ENCODE data around the gene CMC1.

The CMC1 gene

DNA sequence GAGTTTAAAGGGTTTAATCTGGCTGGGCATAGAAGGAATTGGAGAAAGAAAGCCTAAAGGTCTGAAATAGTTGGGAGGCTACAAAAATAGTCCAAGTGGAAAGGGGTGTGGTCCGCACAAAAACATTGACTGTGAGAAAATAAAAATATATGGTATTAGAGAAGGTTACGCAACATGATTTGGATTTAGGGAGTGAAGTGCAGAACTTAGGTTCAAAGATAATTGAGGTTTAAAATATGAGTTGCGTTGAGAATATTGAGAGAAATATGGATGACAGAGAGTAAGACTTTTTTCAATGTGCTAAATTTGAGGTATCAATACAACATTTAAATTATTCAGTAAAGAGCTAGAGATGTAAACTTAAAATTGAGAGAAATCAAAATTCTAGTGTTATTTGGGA is 15.4 kb upstream of the CMC1 start:
- no peaks in the 10 kb centered on the region for H3K36me3 Mint-ChIP-seq
- peaks cover 5% of the 10 kb centered on the region for H3K27me3 Mint-ChIP-seq
- no peak overlapping the region for H3K27ac Mint-ChIP-seq
- H3K9me3 Mint-ChIP-seq = no peaks in the 10 kb centered on the region
- H3K4me3 Mint-ChIP-seq = no peak overlapping the region
- DNase-seq (ENCODE audit: low spot score in 2 of 2) (no peak), ATAC-seq (ENCODE audit: low read depth) (no peak)
- H3K4me1 Mint-ChIP-seq = no peaks in the 10 kb centered on the region

DNA sequence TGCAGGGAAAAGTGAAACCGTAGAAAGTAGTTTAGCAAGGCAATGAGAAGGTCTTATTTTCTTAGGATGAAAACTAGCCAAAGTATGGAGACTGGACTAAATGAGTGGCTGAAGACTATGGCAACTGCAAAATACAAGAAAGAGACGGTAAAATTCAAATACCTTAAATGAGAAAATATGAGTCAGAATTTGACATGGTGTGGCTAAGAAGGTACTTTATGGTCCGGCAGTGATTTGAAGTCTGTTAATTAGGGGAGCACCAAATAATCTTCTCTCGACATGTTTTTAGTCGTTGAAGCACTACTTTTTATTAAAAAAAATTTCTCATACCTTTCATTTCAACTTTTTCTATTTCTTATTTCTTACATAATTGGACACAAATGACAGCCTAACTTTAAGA is 12.8 kb upstream of the CMC1 start:
- Mint-ChIP-seq H3K9me3 (no peaks in the 10 kb centered on the region), H3K27me3 (peaks cover 5% of the 10 kb centered on the region), H3K27ac (no peak overlapping the region), H3K4me3 (no peak overlapping the region), H3K36me3 (no peaks in the 10 kb centered on the region), H3K4me1 (no peaks in the 10 kb centered on the region)
- ATAC-seq (ENCODE audit: low read depth) (no peak), DNase-seq (ENCODE audit: low spot score in 2 of 2) (no peak)

DNA sequence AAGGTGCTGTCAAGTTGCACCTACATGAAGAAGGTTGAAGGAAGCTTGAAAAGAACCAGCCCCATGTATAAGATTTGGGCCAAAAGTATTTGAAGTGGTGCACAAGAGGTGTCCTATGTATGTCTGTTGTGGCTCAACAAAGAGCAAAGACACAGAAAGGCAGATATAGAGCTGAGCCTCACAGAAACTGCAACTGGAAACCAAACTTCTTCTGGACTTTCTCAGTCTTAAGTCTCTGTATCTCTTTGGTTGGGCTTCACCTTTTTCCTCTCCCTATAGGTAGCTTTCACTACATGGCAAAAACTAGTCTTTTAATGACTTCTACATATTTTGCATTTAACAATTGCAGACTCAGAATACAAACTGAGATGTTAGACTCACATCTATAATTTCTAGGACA is 8.8 kb upstream of the CMC1 start:
- Mint-ChIP-seq H3K27me3 (no peaks in the 10 kb centered on the region), H3K27ac (no peak overlapping the region), H3K36me3 (no peaks in the 10 kb centered on the region), H3K4me1 (no peaks in the 10 kb centered on the region), H3K9me3 (no peaks in the 10 kb centered on the region), H3K4me3 (no peak overlapping the region)
- no peak for DNase-seq (ENCODE audit: low spot score in 2 of 2)
- no peak for ATAC-seq (ENCODE audit: low read depth)

DNA sequence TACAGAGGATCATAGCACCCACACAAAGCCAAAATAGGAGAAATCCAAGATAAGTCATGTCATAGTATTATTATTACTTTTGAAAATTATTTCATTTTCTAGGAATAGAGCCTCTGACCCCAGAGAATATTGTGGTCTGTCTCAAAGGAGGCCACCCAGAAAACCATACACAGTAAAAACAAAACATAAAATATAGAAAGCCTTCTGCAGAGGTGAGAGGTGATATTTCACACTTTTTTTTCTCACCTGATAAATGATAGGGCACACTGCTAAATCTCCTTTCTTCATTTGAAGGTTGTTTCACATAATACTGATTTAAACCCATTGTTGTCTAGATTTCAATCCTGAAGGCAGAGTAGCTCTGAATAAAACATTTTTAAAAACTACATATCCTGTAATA is 7.0 kb upstream of the CMC1 start:
- Mint-ChIP-seq H3K27ac (no peak overlapping the region), H3K9me3 (no peaks in the 10 kb centered on the region), H3K4me1 (peaks cover 2% of the 10 kb centered on the region), H3K4me3 (no peak overlapping the region), H3K27me3 (no peaks in the 10 kb centered on the region), H3K36me3 (no peaks in the 10 kb centered on the region)
- DNase-seq (ENCODE audit: low spot score in 2 of 2) (no peak), ATAC-seq (ENCODE audit: low read depth) (no peak)

DNA sequence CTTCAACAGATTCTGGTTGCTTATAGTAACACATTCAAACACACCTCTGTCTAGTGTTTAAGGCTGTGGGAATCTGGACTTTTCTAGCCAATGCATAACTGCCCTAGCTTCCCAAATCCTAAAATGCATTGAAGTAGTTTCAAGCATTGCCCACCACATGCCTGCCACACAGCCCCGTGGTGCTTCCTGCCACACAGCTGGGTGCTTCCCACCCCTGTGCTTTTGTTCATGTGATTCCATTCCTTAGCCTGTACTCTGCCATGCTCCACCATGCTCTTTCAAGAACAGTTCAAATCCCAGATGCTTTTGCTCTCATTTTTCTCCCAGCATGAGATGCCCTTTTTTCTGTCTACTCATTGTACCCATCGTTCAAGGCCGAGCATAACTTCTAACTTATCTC is 2.3 kb upstream of the CMC1 start:
- H3K9me3 Mint-ChIP-seq = peaks cover 1% of the 10 kb centered on the region
- ATAC-seq (ENCODE audit: low read depth) = no peak
- no peaks in the 10 kb centered on the region for H3K27me3 Mint-ChIP-seq
- no peak overlapping the region for H3K27ac Mint-ChIP-seq
- peaks cover 18% of the 10 kb centered on the region for H3K4me1 Mint-ChIP-seq
- no peak for DNase-seq (ENCODE audit: low spot score in 2 of 2)
- H3K36me3 Mint-ChIP-seq = peaks cover 2% of the 10 kb centered on the region
- no peak overlapping the region for H3K4me3 Mint-ChIP-seq

DNA sequence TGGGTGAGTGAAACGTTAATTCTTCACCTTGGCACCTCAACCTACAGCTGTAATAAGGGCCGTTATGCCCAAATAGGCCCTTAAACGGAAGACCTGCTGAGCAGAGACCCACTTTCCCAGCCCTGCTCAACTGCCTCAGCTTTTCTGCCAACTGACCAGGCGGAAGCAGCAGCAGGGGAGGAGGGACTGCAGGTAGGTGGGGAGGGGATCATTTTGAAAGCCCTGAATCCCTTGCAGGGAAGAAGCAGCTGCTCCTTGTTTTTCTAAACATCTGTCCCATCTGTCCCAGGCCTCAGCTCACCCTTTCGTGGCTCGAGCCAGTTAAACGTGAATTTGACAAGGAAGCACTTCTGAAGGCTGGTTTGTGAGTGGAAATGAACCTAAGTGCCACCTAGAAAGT is 978 bp upstream of the CMC1 start:
- peaks cover 23% of the 10 kb centered on the region for H3K4me1 Mint-ChIP-seq
- peaks cover 1% of the 10 kb centered on the region for H3K9me3 Mint-ChIP-seq
- ATAC-seq (ENCODE audit: low read depth) (no peak), DNase-seq (ENCODE audit: low spot score in 2 of 2) (no peak)
- H3K36me3 Mint-ChIP-seq = peaks cover 2% of the 10 kb centered on the region
- peak overlapping the region; percentile 98 for H3K4me3 Mint-ChIP-seq
- H3K27me3 Mint-ChIP-seq = no peaks in the 10 kb centered on the region
- peak overlapping the region; percentile 69 for H3K27ac Mint-ChIP-seq

DNA sequence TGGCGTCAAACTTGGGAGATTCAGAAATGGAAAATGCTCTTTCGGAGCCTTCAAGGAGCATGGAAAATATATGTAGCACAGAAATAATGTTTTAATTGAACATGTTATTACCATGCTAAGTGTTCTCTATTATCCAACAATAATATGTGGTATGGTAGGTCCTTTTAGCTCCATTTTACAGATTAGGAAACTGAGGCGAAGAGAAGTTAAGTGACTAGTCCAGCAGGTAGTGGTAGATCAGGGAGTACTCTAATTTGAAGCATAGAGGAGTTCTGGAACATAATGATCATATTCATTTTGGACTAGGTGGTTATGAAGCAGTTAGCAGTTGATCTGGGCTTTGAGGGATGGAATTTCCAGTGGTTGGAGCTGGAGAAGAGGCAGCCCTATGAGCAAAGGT is 1.1 kb downstream of the CMC1 start:
- peak overlapping the region; percentile 98 for H3K4me3 Mint-ChIP-seq
- peaks cover 2% of the 10 kb centered on the region for H3K36me3 Mint-ChIP-seq
- DNase-seq (ENCODE audit: low spot score in 2 of 2) (no peak), ATAC-seq (ENCODE audit: low read depth) (no peak)
- peaks cover 1% of the 10 kb centered on the region for H3K9me3 Mint-ChIP-seq
- peaks cover 31% of the 10 kb centered on the region for H3K4me1 Mint-ChIP-seq
- H3K27ac Mint-ChIP-seq = no peak overlapping the region
- H3K27me3 Mint-ChIP-seq = no peaks in the 10 kb centered on the region

DNA sequence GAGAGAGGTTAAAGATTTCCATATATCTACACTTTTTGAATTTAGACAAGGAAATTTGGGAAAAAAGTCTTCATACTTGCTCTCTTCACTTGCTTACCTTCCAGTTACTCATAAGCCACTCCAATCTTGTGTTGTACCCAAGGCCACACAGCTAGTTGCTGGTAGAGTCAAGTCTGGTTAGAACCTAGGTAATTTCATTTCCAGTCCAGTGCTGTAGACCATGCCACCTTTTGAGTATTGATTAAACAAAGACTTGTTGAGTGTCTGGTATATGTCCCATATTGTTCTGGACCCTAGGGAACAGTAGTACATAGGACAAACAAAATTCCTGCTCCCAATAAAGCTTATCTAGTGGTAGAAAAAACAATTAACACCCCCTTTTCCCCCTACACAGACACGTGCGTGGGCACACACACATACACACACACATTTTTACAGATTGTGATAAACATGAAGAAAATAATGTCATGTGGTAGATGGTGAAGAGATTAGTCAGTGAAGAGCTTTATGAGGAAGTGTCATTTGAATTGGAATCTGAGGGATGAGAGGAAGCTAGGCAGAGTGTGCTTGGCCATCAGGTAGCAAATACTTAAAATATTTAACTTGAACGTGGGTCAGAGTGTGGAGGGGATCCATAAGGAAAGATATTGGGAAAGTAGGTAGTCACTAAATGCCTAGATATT is 2.1 kb downstream of the CMC1 start:
- no peak for DNase-seq (ENCODE audit: low spot score in 2 of 2)
- Mint-ChIP-seq H3K9me3 (peaks cover 1% of the 10 kb centered on the region), H3K4me1 (peaks cover 33% of the 10 kb centered on the region), H3K27ac (no peak overlapping the region), H3K36me3 (peaks cover 2% of the 10 kb centered on the region), H3K4me3 (no peak overlapping the region), H3K27me3 (no peaks in the 10 kb centered on the region)
- ATAC-seq (ENCODE audit: low read depth) = no peak

DNA sequence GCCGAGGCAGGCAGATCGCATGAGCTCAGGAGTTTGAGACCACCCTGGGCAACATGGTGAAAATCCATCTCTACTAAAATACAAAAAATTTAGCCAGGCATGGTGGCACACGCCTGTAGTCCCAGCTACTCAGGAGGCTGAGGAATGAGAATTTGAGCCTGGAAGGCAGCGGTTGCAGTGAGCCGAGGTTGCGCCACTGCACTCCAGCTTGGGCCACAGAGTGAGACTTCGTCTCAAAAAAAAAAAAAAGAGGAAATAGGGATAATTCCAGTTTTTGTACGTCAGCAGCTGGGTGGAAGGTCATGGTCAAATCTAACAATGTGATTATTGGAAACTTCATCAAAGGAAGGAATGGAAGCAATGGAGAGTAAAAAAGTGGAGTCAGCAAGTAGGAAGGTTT is 3.1 kb downstream of the CMC1 start:
- DNase-seq (ENCODE audit: low spot score in 2 of 2) (no peak), ATAC-seq (ENCODE audit: low read depth) (no peak)
- H3K4me1 Mint-ChIP-seq = peaks cover 32% of the 10 kb centered on the region
- peaks cover 2% of the 10 kb centered on the region for H3K36me3 Mint-ChIP-seq
- no peak overlapping the region for H3K4me3 Mint-ChIP-seq
- H3K27me3 Mint-ChIP-seq = no peaks in the 10 kb centered on the region
- peaks cover 1% of the 10 kb centered on the region for H3K9me3 Mint-ChIP-seq
- H3K27ac Mint-ChIP-seq = no peak overlapping the region

DNA sequence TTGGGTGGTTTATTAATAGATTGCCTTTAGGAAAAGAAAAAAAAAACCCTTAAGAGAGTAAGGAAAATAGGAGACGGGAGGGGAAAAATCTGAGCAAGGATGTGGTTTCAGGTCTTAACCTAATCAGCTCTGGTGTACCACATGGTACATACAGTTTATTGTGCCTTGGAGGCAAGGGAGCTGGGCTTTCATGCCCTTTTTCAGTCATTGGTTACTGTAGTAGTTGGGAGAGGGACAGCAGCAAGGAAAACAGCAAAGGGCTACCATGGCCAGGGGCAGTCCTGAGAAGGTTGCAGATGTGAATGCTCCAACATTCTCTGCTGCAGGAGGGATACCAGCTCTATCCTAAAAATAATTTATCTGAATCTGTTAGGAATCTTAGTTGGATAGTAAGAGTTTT is 5.9 kb downstream of the CMC1 start:
- Mint-ChIP-seq H3K36me3 (no peaks in the 10 kb centered on the region), H3K4me3 (no peak overlapping the region), H3K27ac (peak overlapping the region; percentile 13), H3K27me3 (no peaks in the 10 kb centered on the region), H3K4me1 (peaks cover 32% of the 10 kb centered on the region), H3K9me3 (peaks cover 1% of the 10 kb centered on the region)
- ATAC-seq (ENCODE audit: low read depth) = no peak
- no peak for DNase-seq (ENCODE audit: low spot score in 2 of 2)

DNA sequence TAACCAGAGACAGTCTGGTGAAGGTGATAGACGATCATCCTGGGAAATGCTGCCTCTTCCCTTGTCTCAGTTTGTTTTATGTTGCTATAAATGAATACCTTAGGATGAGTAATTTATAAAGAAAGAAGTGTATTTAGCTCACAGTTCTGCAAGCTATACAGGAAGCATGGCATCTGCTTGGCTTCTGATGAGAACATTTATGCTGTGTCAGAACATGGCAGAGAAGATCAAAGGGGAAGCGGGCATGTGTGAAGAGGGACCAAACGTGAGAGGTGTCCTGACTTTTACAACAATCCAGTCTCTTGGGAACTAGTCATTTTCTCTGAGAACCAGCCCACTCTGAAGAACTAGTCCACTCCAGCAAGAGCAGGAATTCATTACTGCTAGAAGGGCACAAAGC is 9.6 kb downstream of the CMC1 start:
- no peaks in the 10 kb centered on the region for H3K27me3 Mint-ChIP-seq
- ATAC-seq (ENCODE audit: low read depth) (no peak), DNase-seq (ENCODE audit: low spot score in 2 of 2) (no peak)
- no peaks in the 10 kb centered on the region for H3K9me3 Mint-ChIP-seq
- no peak overlapping the region for H3K27ac Mint-ChIP-seq
- peaks cover 18% of the 10 kb centered on the region for H3K4me1 Mint-ChIP-seq
- H3K36me3 Mint-ChIP-seq = peaks cover 2% of the 10 kb centered on the region
- no peak overlapping the region for H3K4me3 Mint-ChIP-seq

DNA sequence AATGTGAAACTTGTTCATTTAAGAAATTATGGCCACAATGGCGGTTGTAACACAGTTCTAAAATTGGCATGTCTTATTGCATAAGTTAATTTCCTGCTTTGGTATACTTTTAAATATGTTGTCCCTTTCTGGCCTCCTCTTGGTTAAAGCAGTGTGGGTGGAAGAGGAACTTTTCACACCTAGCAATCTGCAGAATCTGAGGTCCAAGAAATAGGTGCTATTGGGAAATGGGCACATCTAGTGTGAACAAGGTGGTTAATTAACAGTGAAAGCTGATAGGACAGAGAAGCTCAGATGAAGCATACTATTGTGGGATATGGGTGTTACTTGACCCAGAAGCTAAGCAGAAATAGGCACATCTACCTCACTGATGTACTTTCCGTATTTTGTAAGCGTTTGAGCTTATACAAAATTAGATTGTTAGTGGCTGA is 10.6 kb downstream of the CMC1 start:
- no peak for ATAC-seq (ENCODE audit: low read depth)
- Mint-ChIP-seq H3K4me1 (peaks cover 14% of the 10 kb centered on the region), H3K36me3 (peaks cover 2% of the 10 kb centered on the region), H3K27me3 (no peaks in the 10 kb centered on the region), H3K27ac (peak overlapping the region; percentile 72), H3K9me3 (no peaks in the 10 kb centered on the region), H3K4me3 (no peak overlapping the region)
- no peak for DNase-seq (ENCODE audit: low spot score in 2 of 2)

DNA sequence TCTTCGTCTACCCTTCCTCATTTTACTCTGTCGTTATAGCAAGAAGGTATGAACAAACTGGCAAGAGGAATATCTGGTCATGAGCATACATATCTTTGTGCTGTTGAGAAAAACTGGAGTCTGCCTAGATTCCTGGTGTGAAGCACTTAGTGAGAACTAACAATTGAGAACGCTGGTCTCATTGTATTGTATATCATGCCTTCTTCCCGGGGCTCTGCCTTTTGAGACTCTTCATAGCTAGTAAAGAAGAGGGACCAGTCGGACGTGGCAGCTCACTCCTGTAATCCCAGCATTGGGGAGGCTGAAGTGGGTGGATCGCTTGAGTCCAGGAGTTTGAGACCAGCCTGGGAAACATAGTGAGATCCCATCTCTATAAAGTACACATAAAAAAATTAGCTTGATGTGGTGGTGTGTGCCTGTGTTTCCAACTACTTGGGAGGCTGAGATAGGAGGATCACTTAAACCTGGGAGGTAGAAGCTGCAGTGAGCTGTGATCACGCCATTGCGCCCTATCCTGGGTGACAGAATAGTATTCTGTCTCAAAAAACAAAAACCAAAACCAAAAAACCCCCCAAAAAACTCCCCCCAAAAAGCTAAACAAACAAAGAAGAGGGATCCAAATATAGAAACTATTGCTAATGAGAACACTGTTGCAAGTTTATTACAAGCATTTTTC is 11.8 kb downstream of the CMC1 start:
- no peak overlapping the region for H3K27ac Mint-ChIP-seq
- no peak for ATAC-seq (ENCODE audit: low read depth)
- H3K9me3 Mint-ChIP-seq = no peaks in the 10 kb centered on the region
- peaks cover 11% of the 10 kb centered on the region for H3K4me1 Mint-ChIP-seq
- H3K4me3 Mint-ChIP-seq = no peak overlapping the region
- H3K27me3 Mint-ChIP-seq = no peaks in the 10 kb centered on the region
- DNase-seq (ENCODE audit: low spot score in 2 of 2) = no peak
- H3K36me3 Mint-ChIP-seq = peaks cover 2% of the 10 kb centered on the region

DNA sequence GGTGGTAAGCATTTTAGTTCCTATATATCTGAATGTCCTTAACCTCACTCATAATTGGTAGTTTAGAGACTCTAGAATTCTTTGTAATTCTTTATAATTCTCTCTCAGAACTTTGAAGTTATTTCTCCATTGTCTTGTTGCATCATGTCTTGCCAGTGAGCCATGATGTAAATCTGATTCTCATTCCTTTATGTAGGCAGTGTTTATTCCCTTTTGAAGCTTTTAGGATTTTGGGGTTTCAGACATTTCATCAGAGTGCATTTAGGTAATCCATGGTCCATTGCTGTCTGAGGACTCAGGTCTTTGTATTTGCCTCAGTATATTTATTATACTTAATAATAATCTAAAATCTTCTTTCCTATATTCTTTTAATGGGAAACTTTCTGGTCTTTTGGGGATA is 20.6 kb downstream of the CMC1 start:
- Mint-ChIP-seq H3K9me3 (no peaks in the 10 kb centered on the region), H3K27me3 (no peaks in the 10 kb centered on the region), H3K36me3 (peaks cover 11% of the 10 kb centered on the region), H3K4me3 (no peak overlapping the region), H3K4me1 (peaks cover 4% of the 10 kb centered on the region), H3K27ac (no peak overlapping the region)
- DNase-seq (ENCODE audit: low spot score in 2 of 2) (no peak), ATAC-seq (ENCODE audit: low read depth) (no peak)

DNA sequence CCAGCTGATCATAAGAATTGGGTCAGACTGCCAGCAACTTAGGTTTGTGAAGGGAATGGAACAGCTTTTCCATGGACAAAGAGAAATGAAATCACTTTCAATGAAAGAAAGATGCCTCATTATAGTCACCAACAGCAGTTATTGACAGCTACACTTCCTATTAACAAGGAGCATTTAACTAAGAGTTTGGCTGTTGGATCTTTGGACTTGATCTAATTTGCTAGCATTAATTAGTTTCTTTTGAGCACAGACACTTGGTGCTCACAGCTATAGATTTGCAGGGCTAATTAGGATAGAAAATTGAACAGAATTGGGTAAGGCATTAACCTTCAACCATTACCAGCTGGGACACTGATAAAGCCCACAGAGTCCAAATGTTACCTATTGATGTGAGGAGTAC is 24.2 kb downstream of the CMC1 start:
- H3K36me3 Mint-ChIP-seq = peaks cover 21% of the 10 kb centered on the region
- peaks cover 3% of the 10 kb centered on the region for H3K9me3 Mint-ChIP-seq
- no peaks in the 10 kb centered on the region for H3K4me1 Mint-ChIP-seq
- H3K27ac Mint-ChIP-seq = no peak overlapping the region
- no peak overlapping the region for H3K4me3 Mint-ChIP-seq
- ATAC-seq (ENCODE audit: low read depth) (no peak), DNase-seq (ENCODE audit: low spot score in 2 of 2) (no peak)
- no peaks in the 10 kb centered on the region for H3K27me3 Mint-ChIP-seq
